GM21390 (cell line): ENCODE results near the gene NOX3.
A peak's percentile ranks its signal among the peaks of the same experiment; 100 is the strongest.
"Not testable (repeated sequence)": the region's sequence is repeated elsewhere in the genome, so short reads cannot be mapped to it uniquely, and the experiment has no call there.

Experiments used
- ATAC-seq: cut with Tn5 transposase; IDR thresholded peaks from one replicate; pipeline ENCODE4 v1.9.1; 2021; ENCODE audit not compliant: unreplicated experiment

Gene NOX3

DNA sequence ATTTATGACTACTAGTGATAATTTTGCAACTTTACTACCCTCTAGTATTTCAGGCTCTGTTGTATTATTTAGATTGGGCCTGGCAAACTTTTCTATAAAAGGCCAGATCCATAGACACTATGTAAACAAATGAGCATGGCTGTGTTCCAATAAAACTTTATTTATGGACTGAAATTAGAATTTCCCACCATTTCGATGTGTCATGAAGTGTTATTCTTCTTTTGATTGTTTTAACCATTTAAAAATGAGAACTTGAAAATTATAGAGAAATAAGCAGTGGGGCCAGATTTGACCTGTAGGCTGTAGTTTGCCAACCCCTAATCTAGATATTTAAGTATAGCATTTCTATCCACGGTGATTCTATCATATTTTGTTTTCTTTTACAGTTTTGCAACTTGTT, 79.8 kb downstream of the NOX3 start:
- no peak for ATAC-seq

DNA sequence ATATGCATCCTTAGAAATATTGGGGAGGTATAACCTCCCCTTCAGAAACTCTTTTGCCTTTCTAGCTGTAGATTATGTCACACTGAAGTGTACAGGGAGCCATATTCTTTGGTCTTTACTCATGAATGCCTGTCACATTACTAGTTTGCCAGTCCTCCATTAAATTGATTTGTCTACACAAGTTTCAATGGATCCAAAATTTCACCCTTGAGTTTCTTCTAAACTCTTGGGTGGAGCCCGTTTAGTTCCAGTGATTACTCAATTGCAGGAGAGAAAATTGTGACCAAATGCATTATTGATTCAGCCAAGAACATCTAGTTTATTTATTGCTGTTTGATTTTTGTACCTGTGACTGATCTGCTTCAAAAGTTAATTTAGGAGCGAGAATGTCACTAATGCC, 81.0 kb downstream of the NOX3 start:
- no peak for ATAC-seq

DNA sequence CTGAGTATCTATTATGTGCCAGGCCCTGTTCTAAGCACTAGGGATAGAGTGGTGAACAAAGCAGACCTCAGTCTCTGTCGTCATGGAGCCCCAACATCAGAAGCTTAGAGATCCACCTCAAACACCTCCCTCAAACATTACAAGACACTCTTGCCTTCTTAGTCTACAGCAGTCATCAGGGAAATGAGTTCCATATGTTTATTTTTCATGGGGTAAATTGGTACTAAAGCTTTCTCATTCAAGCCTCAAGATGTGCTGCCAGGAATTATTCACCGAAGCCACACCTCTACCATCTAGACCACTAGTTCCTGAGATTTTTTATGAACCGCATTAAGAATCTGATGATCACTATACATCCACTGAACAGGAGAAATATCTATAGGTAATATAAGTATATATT, 82.4 kb downstream of the NOX3 start:
- no peak for ATAC-seq

DNA sequence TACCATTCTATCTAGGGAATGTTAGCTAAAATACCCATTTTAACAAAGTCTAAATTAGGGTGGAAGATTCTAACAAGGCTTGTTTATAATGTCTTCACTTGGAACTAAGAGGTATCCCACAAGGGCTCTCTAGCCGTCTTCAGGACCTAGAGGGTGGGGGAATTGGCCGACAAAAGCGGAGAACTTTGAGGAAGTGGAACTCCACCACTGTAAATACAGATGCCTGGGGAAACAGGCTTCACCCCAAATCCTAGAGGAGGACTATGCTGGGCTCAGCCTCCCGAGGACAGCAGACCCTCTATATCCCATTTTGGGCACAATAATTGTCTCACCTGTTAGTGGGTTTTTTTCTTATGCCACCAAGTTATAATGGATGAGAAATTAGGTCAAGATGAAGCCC, 83.4 kb downstream of the NOX3 start:
- no peak for ATAC-seq

DNA sequence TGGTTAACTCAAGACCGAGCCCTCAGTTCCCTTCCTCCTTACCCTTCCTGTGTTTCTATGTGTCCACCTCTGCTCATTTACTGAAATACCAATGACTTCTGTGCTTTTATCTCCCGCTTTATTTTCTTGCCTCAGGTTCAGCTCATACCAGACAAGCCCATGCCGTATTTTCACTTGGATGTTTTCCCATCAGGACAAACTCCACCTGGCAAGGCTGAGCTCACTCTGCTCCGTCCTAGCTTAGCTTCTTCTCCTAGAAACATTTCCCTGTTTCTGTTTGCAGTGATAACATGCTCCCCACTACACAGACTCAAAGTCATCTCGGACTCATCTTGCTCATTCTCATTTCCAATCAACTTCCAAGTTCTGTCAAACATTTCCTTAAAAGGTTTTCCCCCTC, 84.4 kb downstream of the NOX3 start:
- ATAC-seq: no peak

DNA sequence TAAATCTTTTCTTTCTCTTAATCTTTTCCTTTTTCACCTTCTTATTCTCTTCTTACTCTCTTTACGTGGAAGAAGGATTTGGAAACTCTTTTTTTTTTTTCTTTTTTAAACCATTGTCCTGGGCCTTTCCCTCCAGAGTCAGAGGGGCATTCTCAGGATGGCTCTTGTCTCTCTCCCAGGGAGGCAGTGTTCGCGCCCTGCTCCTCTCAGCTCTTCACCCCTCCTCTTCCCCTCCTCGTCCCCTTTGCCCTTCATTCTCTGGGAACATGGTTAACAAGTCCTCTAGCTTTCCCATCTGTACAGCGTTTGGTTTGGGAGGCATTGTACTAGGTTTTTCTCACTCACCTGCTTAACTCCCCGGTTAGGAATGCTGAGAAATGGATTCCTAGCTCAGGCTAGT, 89.3 kb downstream of the NOX3 start:
- no peak for ATAC-seq

DNA sequence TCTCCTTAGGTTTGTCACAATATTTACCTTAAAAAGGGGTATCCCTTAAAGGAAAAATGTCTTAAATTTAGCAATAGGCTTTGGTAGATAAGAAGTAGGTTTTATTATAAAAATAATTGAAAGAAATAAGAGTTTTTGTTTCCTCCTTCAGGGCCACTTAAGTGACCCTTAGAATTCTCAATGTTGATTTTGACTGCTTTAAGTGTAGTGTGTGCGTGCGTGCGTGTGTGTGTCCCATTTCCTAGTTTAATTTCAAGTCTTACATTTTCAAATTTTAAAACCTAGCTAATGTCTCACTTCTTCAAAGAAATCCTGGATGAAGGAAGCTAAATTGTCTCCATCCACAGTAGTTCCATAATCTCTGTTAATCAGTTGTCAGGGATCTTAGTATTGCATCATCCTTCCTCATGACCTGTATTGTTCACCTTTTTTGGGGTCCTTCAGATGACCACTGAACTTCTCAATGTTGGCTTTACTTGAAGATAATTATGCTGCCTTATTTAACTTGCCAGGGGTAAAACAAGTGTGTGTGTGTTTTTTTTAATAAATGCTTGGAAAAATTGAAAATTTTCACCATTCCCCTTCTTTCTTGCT, 90.7 kb downstream of the NOX3 start:
- no peak for ATAC-seq

DNA sequence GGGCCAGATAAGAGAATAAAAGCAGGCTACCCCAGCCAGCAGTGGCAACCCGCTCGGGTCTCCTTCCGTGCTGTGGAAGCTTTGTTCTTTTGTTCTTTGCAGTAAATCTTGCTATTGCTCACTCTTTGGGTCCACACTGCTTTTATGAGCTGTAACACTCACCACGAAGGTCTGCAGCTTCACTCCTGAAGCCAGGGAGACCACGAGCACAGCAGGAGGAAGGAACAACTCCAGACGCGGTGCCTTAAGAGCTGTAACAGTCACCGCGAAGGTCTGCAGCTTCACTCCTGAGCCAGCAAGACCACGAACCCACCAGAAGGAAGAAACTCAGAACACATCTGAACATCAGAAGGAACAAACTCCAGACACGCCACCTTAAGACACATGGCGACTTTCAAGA, 91.6 kb downstream of the NOX3 start:
- not testable (repeated sequence) for ATAC-seq

DNA sequence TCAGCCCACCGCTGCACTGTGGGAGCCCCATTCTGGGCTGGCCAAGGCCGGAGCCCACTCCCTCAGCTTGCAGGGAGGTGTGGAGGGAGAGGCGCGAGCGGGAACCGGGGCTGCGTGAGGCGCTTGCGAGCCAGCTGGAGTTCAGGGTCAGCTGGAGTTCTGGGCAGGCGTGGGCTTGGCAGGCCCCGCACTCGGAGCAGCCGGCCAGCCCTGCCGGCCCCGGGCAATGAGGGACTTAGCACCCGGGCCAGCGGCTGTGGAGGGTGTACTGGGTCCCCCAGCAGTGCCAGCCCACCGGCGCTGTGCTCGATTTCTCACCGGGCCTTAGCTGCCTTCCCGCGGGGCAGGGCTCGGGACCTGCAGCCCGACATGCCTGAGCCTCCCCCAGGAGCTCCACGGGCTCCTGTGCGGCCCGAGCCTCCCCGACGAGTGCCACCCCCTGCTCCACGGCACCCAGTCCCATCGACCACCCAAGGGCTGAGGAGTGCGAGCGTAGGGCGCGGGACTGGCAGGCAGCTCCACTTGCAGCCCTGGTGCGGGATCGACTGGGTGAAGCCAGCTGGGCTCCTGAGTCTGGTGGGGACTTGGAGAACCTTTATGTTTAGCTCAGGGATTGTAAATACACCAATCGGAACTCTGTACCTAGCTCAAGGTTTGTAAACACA, 92.5 kb downstream of the NOX3 start:
- ATAC-seq: not testable (repeated sequence)

DNA sequence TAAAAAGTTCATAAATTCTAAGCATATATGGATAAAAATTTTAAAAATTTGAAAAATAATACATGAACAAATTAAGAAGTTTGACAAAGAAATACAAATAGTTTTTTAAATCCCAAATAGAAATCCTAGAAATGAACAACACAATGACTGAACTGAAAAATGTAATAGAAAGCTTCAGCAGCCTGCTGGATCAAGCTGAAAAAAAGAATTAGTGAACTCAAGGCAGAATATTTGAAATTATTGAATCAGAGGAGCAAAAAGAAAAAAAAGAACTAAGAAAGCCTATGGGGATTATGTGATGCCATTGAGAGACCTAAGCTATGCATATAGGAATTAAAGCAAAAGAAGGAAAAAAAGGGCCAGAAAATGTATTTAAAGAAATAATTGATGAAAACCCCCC, 101.5 kb downstream of the NOX3 start:
- ATAC-seq: no peak

DNA sequence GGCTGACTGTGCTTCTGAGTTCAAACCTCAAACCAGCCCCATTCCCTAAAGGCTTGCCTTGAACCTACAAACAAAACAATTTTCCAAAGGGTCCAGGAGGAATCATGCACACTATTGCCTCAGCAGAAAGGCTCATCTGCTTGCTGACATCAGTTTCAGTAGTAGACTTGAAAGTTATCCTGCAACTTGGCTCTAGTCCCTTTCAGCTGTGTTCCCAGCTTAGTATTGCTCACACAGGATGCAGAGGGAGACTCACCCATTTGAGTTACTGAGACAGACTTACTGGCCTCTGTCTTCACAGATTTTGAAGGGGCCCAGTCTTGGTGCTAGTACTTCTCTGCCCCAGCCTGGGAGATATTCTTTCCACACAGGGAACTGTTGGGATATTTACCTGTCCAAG, 102.8 kb downstream of the NOX3 start:
- peak; percentile 23 for ATAC-seq

DNA sequence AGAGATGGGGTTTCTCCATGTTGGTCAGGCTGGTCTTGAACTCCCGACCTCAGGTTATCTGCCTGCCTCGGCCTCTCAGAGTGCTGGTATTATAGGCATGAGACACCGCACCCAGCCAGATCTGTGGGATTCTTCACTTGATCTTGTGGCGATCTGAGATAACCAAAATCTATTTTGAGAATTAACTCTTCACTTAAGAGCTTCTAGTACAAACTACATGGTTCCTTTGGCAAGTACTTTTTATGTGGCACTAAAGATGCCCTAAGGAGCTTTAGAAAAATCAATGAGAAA, 103.6 kb downstream of the NOX3 start:
- ATAC-seq: no peak

DNA sequence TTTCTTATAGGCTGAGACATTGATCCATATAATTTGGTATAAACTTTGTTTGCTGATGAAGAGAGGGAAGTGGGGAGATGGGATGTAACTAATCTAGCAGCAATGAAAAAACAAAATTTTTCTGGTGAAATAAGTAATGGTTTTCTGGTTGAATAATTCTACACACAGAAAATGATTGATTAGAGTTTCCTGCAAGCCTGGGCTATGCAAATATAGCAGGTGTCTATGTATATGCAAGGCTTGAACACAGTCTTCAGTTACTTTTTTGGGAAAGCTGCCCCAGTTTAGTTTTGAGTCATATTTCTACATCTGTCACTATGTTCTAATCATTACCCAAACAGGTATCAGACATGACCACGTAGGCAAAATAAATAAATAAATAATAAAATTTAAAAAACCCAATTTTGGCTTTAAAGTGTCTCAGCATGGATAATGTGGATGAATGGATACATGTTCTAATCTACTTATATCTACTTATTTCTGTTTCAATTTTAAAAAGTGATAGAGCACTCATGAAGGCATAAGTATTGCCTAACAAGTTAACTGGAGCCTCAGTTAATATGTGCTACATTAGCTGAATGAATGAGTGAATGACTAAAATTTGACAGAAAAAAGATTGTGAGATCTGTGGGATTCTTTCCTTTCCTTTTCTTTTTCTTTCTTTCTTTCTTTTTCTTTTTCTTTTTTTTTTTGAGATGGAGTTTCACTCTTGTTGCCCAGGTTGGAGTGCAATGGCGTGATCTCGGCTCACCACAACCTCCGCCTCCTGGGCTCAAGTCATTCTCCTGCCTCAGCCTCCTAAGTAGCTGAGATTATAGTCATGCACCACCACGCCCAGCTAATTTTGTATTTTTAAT, 104.1 kb downstream of the NOX3 start:
- ATAC-seq: peak; percentile 95

DNA sequence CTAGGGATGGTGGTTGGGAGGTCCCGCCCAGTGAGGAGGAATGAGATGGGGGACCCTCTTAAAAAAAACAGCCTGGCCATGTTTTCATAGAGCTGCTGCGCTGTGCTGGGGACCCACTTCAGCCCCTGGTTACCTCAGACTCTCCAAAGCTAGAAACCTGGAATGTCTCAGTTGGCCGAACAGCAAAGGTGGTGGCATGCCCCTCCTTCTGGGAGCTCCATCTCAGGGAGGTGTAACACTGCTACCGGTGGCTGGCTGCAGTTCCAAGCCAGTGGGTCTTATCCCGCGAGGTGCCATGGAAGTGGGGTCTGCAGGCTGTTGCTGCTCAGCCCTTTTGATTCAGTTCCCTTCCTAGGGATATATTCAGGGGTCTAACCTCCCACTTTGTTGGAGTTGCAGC, 105.7 kb downstream of the NOX3 start:
- no peak for ATAC-seq

DNA sequence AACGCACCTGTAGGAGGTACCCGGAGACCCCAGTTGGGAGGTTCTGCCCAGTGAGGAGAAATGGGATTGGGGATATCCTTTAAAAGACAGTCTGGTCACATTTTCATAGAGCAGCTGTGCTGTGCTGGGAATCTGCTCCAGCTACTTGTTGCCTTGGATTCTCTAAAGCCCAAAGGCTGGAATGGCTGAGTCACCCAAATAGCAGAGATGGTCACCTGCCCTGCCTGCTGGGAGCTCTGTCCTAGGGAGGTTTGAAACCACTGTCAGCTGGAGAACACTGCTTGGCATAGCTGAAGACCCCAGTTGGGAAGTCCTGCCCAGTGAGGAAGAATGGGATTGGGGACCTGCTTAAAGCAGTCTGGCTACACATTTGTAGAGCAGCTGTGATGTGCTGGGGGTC, 106.5 kb downstream of the NOX3 start:
- no peak for ATAC-seq

DNA sequence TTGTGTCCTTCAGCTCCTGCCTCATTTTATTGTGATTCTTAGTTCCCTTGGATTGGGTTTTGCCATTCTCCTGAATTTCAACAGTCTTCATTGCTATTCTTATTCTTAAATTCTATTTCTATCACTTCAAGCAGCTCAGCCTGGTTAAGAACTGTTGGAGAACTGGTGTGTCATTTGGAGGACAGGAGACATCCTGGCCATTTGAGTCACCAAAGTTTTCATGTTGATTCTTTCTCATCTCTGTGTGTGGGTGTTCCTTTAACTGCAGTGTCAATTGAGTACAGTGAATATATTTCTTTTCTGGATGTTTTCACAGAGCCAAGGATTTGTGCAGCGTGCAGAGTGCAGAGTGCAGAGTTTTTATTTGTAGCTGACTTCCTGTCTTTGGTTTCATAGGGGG, 107.8 kb downstream of the NOX3 start:
- ATAC-seq: no peak

DNA sequence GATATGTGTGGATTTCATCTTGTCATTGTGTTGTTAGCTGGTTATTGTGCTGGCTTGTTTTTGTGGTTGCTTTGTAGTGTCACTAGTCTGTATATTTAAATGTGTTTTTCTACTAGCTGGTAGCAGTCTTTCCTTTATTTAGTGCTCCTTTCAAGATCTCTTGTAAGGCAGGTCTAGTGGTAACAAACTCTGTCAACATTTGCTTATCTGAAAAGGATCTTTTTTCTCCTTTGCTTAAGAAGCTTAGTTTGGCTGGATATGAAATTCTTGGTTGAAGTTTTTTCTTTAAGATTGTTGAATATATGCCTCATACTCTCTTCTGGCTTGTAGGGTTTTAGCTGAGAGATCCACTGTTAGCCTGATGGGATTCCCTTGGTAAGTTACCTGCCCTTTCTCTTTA, 108.7 kb downstream of the NOX3 start:
- ATAC-seq: no peak
